ENCODE results near the gene ARRDC5. TPM values are rescaled to one million over a fixed set of nuclear protein-coding genes. Genes with fewer than 3 reads are reported as not detected.

ARRDC5 gene
- total RNA-seq, 1 experiment from 2014 or later = not detected

DNA sequence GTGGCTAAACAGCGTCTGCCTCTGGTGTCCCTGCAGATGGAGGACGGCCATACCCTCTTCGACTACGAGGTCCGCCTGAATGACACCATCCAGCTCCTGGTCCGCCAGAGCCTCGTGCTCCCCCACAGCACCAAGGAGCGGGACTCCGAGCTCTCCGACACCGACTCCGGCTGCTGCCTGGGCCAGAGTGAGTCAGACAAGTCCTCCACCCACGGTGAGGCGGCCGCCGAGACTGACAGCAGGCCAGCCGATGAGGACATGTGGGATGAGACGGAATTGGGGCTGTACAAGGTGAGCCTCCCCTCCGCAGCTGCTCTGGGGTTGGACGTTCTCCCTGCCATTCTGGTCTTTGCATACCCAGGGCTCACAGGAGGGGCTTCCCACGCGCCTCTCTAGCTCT is 26.5 kb upstream of the ARRDC5 start:
- Mint-ChIP-seq H3K27ac (ENCODE audit: unreplicated experiment) (no peak overlapping the region), H3K36me3 (ENCODE audit: insufficient read depth, unreplicated experiment) (peaks cover 11% of the 10 kb centered on the region), H3K4me1 (ENCODE audit: low read depth, unreplicated experiment) (no peaks in the 10 kb centered on the region), H3K9me3 (ENCODE audit: low read depth, unreplicated experiment) (no peaks in the 10 kb centered on the region), H3K27me3 (ENCODE audit: unreplicated experiment) (no peaks in the 10 kb centered on the region), H3K4me3 (ENCODE audit: low read depth, unreplicated experiment) (no peak overlapping the region)
- no TSS peak for BruUV-seq (replicated peaks)
- TF ChIP-seq, protein P1, sequence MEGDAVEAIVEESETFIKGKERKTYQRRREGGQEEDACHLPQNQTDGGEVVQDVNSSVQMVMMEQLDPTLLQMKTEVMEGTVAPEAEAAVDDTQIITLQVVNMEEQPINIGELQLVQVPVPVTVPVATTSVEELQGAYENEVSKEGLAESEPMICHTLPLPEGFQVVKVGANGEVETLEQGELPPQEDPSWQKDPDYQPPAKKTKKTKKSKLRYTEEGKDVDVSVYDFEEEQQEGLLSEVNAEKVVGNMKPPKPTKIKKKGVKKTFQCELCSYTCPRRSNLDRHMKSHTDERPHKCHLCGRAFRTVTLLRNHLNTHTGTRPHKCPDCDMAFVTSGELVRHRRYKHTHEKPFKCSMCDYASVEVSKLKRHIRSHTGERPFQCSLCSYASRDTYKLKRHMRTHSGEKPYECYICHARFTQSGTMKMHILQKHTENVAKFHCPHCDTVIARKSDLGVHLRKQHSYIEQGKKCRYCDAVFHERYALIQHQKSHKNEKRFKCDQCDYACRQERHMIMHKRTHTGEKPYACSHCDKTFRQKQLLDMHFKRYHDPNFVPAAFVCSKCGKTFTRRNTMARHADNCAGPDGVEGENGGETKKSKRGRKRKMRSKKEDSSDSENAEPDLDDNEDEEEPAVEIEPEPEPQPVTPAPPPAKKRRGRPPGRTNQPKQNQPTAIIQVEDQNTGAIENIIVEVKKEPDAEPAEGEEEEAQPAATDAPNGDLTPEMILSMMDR (IDR thresholded peaks at IDR 0.05; ENCODE audit: unreplicated experiment) = no peak
- CTCF ChIA-PET = no interaction called here
- intact Hi-C loops (cut with micrococcal nuclease; ENCODE audit: unreplicated experiment) = no loop called here
- no peak for DNase-seq

DNA sequence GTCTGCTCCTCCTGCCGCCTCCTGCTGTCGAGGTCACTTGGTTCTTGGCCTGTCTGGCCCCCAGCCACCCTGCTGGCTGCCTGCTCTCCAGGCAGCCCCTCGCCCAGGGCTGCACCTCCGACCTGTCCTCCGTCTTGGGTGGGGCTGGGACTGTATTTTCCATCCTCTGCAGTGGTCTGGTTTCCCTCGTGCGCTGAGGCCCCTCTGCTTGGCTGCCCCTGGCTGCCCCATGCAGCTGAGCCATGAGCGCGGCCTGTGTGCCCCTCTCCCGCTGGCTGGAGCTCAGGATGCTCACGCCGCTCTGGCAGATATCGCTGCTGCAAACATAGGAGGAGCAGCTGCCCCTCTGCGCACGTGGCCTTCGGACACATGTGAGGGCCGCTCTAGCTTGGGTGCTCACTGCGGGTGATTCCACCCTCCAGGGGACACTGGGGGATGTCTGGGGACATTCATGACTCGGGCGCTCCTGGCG is 20.6 kb upstream of the ARRDC5 start:
- Mint-ChIP-seq H3K27me3 (ENCODE audit: unreplicated experiment) (no peaks in the 10 kb centered on the region), H3K27ac (ENCODE audit: unreplicated experiment) (no peak overlapping the region), H3K9me3 (ENCODE audit: low read depth, unreplicated experiment) (no peaks in the 10 kb centered on the region), H3K4me1 (ENCODE audit: low read depth, unreplicated experiment) (no peaks in the 10 kb centered on the region), H3K36me3 (ENCODE audit: insufficient read depth, unreplicated experiment) (peaks cover 23% of the 10 kb centered on the region), H3K4me3 (ENCODE audit: low read depth, unreplicated experiment) (no peak overlapping the region)
- intact Hi-C loops (cut with micrococcal nuclease; ENCODE audit: unreplicated experiment) = no loop called here
- DNase-seq = no peak
- CTCF ChIA-PET = no interaction called here
- no TSS peak for BruUV-seq (replicated peaks)
- TF ChIP-seq, protein P1 (IDR thresholded peaks at IDR 0.05; ENCODE audit: unreplicated experiment) = no peak

DNA sequence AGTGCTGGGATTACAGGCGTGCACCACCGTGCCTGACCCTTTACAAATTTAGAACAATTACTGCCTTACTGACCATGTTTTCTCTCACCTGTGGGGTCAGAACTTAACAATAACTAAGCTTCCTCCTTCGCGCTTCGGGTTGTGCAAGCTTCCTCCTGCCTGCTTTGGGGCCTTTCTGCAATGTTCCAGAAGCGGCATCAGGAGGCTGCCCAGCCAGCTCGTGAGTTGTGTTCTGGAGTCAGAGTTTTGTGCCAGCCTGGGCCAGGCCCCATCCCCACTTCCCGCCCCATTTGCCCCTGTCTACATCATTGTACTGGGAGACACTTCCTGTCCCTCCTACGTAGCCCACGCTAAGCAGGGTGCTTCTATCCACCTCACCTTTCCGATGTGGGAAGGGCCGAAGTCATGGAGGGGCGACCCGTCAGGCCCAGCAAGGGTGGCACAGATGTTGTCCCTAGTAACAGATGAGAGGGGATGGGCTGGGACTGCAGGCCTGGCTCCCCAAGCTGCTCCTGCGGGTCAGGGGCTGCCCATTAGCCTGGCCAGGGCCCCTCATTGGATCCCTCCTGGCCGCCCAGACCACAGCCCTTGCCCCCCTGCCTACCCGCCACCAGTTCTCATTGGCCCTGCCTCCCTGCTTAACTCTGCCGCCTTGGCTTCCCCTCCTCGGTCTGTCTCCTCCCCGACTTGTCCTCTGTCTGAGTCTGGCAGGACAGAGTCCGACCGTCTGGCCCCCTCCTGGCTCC is 20.0 kb upstream of the ARRDC5 start:
- no peaks in the 10 kb centered on the region for H3K4me1 Mint-ChIP-seq (ENCODE audit: low read depth, unreplicated experiment)
- intact Hi-C loops (cut with micrococcal nuclease; ENCODE audit: unreplicated experiment) = no loop called here
- H3K9me3 Mint-ChIP-seq (ENCODE audit: low read depth, unreplicated experiment) = no peaks in the 10 kb centered on the region
- no peaks in the 10 kb centered on the region for H3K27me3 Mint-ChIP-seq (ENCODE audit: unreplicated experiment)
- H3K4me3 Mint-ChIP-seq (ENCODE audit: low read depth, unreplicated experiment) = no peak overlapping the region
- DNase-seq = no peak
- BruUV-seq (replicated peaks) = no TSS peak
- TF ChIP-seq, protein P1 (IDR thresholded peaks at IDR 0.05; ENCODE audit: unreplicated experiment) = no peak
- H3K27ac Mint-ChIP-seq (ENCODE audit: unreplicated experiment) = no peak overlapping the region
- CTCF ChIA-PET = no interaction called here
- H3K36me3 Mint-ChIP-seq (ENCODE audit: insufficient read depth, unreplicated experiment) = peaks cover 23% of the 10 kb centered on the region

DNA sequence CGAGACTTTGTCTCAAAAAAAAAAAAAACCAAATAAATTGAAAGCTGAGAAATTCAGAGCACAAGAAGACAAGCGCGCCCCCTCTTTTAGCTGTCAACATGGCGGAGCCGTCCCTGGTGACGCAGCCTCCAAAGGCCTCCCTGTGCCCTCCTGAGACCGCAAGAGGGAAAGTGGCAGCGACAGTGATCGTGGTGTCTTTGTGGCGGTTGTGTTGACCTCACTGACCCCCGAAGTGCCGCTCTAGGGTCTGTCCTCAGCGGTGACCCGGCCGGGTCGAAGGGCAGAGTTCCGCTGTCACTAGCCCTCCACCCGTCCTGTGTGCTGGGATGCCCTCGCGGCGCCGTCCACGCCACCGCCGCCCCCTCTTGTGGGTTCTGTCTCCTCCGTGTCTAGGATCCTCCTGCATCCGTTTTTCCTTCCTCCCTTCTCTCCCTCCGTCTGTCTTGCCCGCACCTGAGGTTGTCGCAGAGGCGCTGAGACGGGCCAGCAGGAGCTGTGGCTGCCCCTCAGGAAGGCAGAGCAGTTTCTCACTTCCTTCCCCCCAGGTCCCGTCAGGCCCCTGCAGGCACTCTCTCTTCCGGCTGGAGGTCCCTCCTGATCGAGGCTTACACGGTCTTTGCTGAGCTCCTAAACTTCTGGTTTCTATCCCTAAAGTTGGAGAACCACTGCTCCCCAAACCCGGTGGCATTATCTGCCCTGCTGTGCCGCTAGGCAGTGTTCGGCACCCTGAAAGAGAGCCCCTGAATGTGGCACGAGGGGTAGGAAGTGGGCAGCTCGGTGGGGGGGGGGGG is 13.8 kb upstream of the ARRDC5 start:
- Mint-ChIP-seq H3K4me1 (ENCODE audit: low read depth, unreplicated experiment) (peaks cover 23% of the 10 kb centered on the region), H3K9me3 (ENCODE audit: low read depth, unreplicated experiment) (no peaks in the 10 kb centered on the region), H3K36me3 (ENCODE audit: insufficient read depth, unreplicated experiment) (peaks cover 36% of the 10 kb centered on the region), H3K4me3 (ENCODE audit: low read depth, unreplicated experiment) (no peak overlapping the region), H3K27ac (ENCODE audit: unreplicated experiment) (no peak overlapping the region), H3K27me3 (ENCODE audit: unreplicated experiment) (no peaks in the 10 kb centered on the region)
- intact Hi-C loops (cut with micrococcal nuclease; ENCODE audit: unreplicated experiment) = no loop called here
- CTCF ChIA-PET = interaction anchor here (0.6 kb wide), 1 partner anchor 694 kb away, joined by 3 read pairs; no protein-coding TSS in a partner anchor
- BruUV-seq (replicated peaks) = no TSS peak
- no peak for DNase-seq
- TF ChIP-seq, protein P1 (IDR thresholded peaks at IDR 0.05; ENCODE audit: unreplicated experiment) = no peak

Data from Calu3 (cell line).